HepG2 (cell line): Measurements from ENCODE around the gene PCBP4. TPM values are rescaled to one million over a fixed set of nuclear protein-coding genes. Genes with fewer than 3 reads are reported as not detected.
A peak's percentile ranks its signal among the peaks of the same experiment; 100 is the strongest.

Experiments
- ATAC-seq: fragments of 200-7000 bp; cut with Tn5 transposase; 3 replicates; pipeline ENCODE4 v1.9.1; 2020; ENCODE audit warnings: mild to moderate bottlenecking, moderate library complexity
- BruUV-seq: library from RNA; stranded (reverse); fragments of 400-500 nt; replicated peaks from 2 replicates; lab custom pipeline; 2021; lab: Mats Ljungman, UMichigan
- CTCF ChIA-PET: fragments of 300-600 bp; formaldehyde crosslinking; extraction: SDS; loops from one replicate; lab custom pipeline; 2021; ENCODE audit warnings: low total read pairs, inconsistent platforms, low intra/inter-chr PET ratio; lab: Yijun Ruan, JAX
- POLR2A ChIA-PET: fragments of 350-600 bp; sonication (Branson Sonifier 250); formaldehyde crosslinking; loops from one replicate; lab custom pipeline; 2020; ENCODE audit warnings: antibody characterized with exemption, inconsistent platforms; lab: Yijun Ruan, JAX
- DNase-seq: peaks from one replicate; pipeline ENCODE4 v3.0.0-alpha.2; 2015; ENCODE audit warnings: low spot score
- FAIRE-seq: peaks from 3 replicates; lab custom pipeline; 2011; peaks lifted over from hg19 to GRCh38; lab: Jason Lieb, UNC
- H2AFZ ChIP-seq: one replicate; pipeline ENCODE4 v1.6.1; 2011; ENCODE audit warnings: low read length, inconsistent platforms
- H3K27ac ChIP-seq: fragments of 300-600 bp; 3 replicates; pipeline ENCODE4 v1.8.0; 2011; ENCODE audit warnings: mixed run types, mild to moderate bottlenecking, mixed read lengths, low read length, inconsistent platforms; ENCODE audit not compliant: insufficient read depth; ENCODE audit errors: extremely low read length
- H3K27me3 ChIP-seq, 2 experiments: fragments of 200-600 bp in 1 of 2; 2 replicates in 1 of 2; 3 replicates in 1 of 2; pipeline versions ENCODE4 v1.6.0 to v1.8.0; 2011; ENCODE audit warnings: low read length in 2 of 2, mild to moderate bottlenecking in 2 of 2, moderate library complexity in 2 of 2, inconsistent platforms in 1 of 2; ENCODE audit not compliant: insufficient read depth in 2 of 2, control insufficient read depth in 1 of 2
- H3K36me3 ChIP-seq, 2 experiments: fragments of 200-600 bp in 1 of 2; replicated peaks in 1 of 2; 2 replicates in 1 of 2; 3 replicates in 1 of 2; pipeline versions ENCODE4 v1.5.1 to v1.8.0; 2011; ENCODE audit warnings: low read length in 2 of 2, inconsistent platforms in 1 of 2; ENCODE audit not compliant: insufficient read depth in 2 of 2, control insufficient read depth in 1 of 2
- H3K4me1 ChIP-seq: 2 replicates; pipeline ENCODE4 v1.5.1; 2012; ENCODE audit warnings: low read length, inconsistent platforms; ENCODE audit not compliant: insufficient read depth
- H3K4me2 ChIP-seq: 2 replicates; pipeline ENCODE4 v1.6.0; 2011; ENCODE audit warnings: low read depth, low read length, inconsistent platforms
- H3K4me3 ChIP-seq, 3 experiments: fragments of 200-600 bp in 1 of 3; sonication (generic), shearing (Covaris generic) in 1 of 3; replicated peaks in 1 of 3; 2 replicates each; pipeline ENCODE4 v1.5.1; 2011 to 2016; ENCODE audit warnings: low read length in 3 of 3, inconsistent platforms in 2 of 3, low read depth in 2 of 3, mild to moderate bottlenecking in 2 of 3, control low read depth in 1 of 3, mixed read lengths in 1 of 3; ENCODE audit not compliant: insufficient read depth in 1 of 3
- H3K79me2 ChIP-seq: one replicate; pipeline ENCODE4 v1.6.1; 2011; ENCODE audit warnings: low read length, inconsistent platforms; ENCODE audit not compliant: insufficient read depth
- H3K9ac ChIP-seq: 2 replicates; pipeline ENCODE4 v1.6.0; 2011; ENCODE audit warnings: mild to moderate bottlenecking, low read depth, low read length, inconsistent platforms; ENCODE audit not compliant: insufficient read depth
- H3K9me3 ChIP-seq: 2 replicates; pipeline ENCODE4 v1.5.1; 2012; ENCODE audit warnings: mild to moderate bottlenecking, low read length
- H4K20me1 ChIP-seq: 2 replicates; pipeline ENCODE4 v1.6.0; 2011; ENCODE audit warnings: inconsistent platforms, mild to moderate bottlenecking, low read length, moderate library complexity; ENCODE audit not compliant: insufficient read depth
- DZIP1 ChIP-seq: sonication (generic); formaldehyde crosslinking; IDR thresholded peaks from 2 replicates; pipeline ENCODE4 v1.5.0; 2020; ENCODE audit warnings: mild to moderate bottlenecking, missing genetic modification reagents
- MAFK ChIP-seq, 2 experiments: IDR thresholded peaks in 1 of 2; conservative IDR thresholded peaks in 1 of 2; 2 replicates each; pipeline ENCODE4 v1.6.1; 2011; ENCODE audit warnings: improper control_type of control experiment in 2 of 2, low read length in 2 of 2
- MEF2D ChIP-seq: sonication (generic); formaldehyde crosslinking; IDR thresholded peaks from 2 replicates; pipeline ENCODE4 v1.5.1; 2020; ENCODE audit warnings: mild to moderate bottlenecking, missing genetic modification reagents
- MTERF4 ChIP-seq: sonication (generic); formaldehyde crosslinking; IDR thresholded peaks from 2 replicates; pipeline ENCODE4 v1.8.0; 2023; ENCODE audit warnings: mild to moderate bottlenecking, missing genetic modification reagents
- ZNF124 ChIP-seq: sonication (generic); formaldehyde crosslinking; IDR thresholded peaks from 2 replicates; pipeline ENCODE4 v1.4.0; 2020; ENCODE audit warnings: missing genetic modification reagents
- ZNF253 ChIP-seq: sonication (generic); formaldehyde crosslinking; IDR thresholded peaks from 2 replicates; pipeline ENCODE4 v1.8.0; 2022; ENCODE audit warnings: mild to moderate bottlenecking, missing genetic modification reagents, borderline replicate concordance
- ZNF280B ChIP-seq: sonication (generic); formaldehyde crosslinking; IDR thresholded peaks from 2 replicates; pipeline ENCODE4 v1.5.0; 2020; ENCODE audit warnings: missing genetic modification reagents, mild to moderate bottlenecking, borderline replicate concordance
- ZSCAN25 ChIP-seq: sonication (generic); formaldehyde crosslinking; IDR thresholded peaks from 2 replicates; pipeline ENCODE4 v1.8.0; 2022; ENCODE audit warnings: mild to moderate bottlenecking, missing genetic modification reagents
- WGBS: methylation state at CpG from one replicate; pipeline ENCODE4 v1.1.6; 2017; ENCODE audit warnings: low lambda C conversion rate; 5-methylcytosine and 5-hydroxymethylcytosine counted together
- in situ Hi-C: cut with HindIII; loops from 2 replicates; pipeline ENCODE4 v1.10.0; 2017; ENCODE audit warnings: low pct_unique_long_range_greater_than_20kb; ENCODE audit not compliant: extremely low pct_ligation_motif_present
- intact Hi-C: fragments of 100-400 bp; cut with micrococcal nuclease; formaldehyde crosslinking; loops from one replicate; pipeline ENCODE4 v1.10.0; 2022; ENCODE audit not compliant: unreplicated experiment
- polyA plus RNA-seq, 8 experiments: library from polyadenylated mRNA; depleted of rRNA in 3 of 8; stranded (reverse) in 7 of 8; unstranded in 1 of 8; fragments of >200 nt; fragmentation: Illumina TruSeq in 4 of 8; extraction: Trizol in 4 of 8; gene quantifications; 2 replicates each; pipeline versions ENCODE4 v1.2.1 to v1.2.3, GENCODE V29; 2011 to 2016; ENCODE audit warnings: low read depth in 4 of 8, missing spikeins in 1 of 8, mixed read lengths in 1 of 8; ENCODE audit not compliant: insufficient read depth in 1 of 8
- total RNA-seq, 5 experiments: library from RNA; depleted of rRNA; stranded (reverse); fragments of >200 nt; fragmentation: Illumina TruSeq; extraction: Trizol; gene quantifications; 2 replicates each; pipeline ENCODE4 v1.2.3, GENCODE V29; 2016; ENCODE audit warnings: low read depth in 1 of 5

Gene PCBP4
- total and polyA plus RNA-seq, 2 of the 13 experiments (the other 11 are each of a cell fraction or from before 2014, with no cell fraction given) = 36.8 to 51.3 TPM

GRCh38 chr3:51954105-51954504 lies 13.1 kb downstream of the PCBP4 start (continued):
- no peak for TF ChIP-seq MEF2D
- no peak for TF ChIP-seq MTERF4 (CRISPR knock-in tag)
- no peak for TF ChIP-seq ZNF253
- no peak for TF ChIP-seq ZSCAN25 (CRISPR knock-in tag)
- TF ChIP-seq ZNF280B (CRISPR knock-in tag) = no peak
- TF ChIP-seq DZIP1 = no peak

GRCh38 chr3:51953445-51953844 lies 13.8 kb downstream of the PCBP4 start:
- H3K4me1 ChIP-seq = peaks cover 20% of the 10 kb centered on the region
- H3K9ac ChIP-seq = no peak overlapping the region
- H3K27ac ChIP-seq = no peak overlapping the region
- TF ChIP-seq ZNF124 = no peak
- TF ChIP-seq MAFK (conservative IDR thresholded peaks at IDR 0.05 in 1 of 2, IDR thresholded peaks at IDR 0.05 in 1 of 2; ENCODE audit: low read length in 2 of 2) = peak; percentile 15 to 29; a peak in 1 of 4 replicates
- H2AFZ ChIP-seq = no peak overlapping the region
- peaks cover 0 to 5% of the 10 kb centered on the region in 2 experiments; a peak in 1 of 5 replicates for H3K36me3 ChIP-seq
- POLR2A ChIA-PET = interaction anchor here (2.0 kb wide), 1 partner anchor 11 kb away, joined by 5 read pairs; no protein-coding TSS in a partner anchor
- no peaks in the 10 kb centered on the region for H3K27me3 ChIP-seq
- no peak overlapping the region for H3K4me3 ChIP-seq
- 30% methylated on average over 3 of the region's 3 CpGs for WGBS
- no peak for DNase-seq
- in situ Hi-C loops (no loop called here), intact Hi-C loops (no loop called here)
- no peaks in the 10 kb centered on the region for H3K79me2 ChIP-seq
- BruUV-seq = no TSS peak
- ATAC-seq = no peak
- H3K9me3 ChIP-seq = no peaks in the 10 kb centered on the region
- no peaks in the 10 kb centered on the region for H4K20me1 ChIP-seq
- no peak overlapping the region for H3K4me2 ChIP-seq
- CTCF ChIA-PET = no interaction called here
- no peak for FAIRE-seq
